CD4-positive, alpha-beta T cell treated with Interleukin-15 for 1 hour (primary cell): ENCODE measurements around the gene SHROOM3.
"Not testable (repeated sequence)": the region's sequence is repeated elsewhere in the genome, so short reads cannot be mapped to it uniquely, and the experiment has no call there.

Experiments used
- DNase-seq: peaks from one replicate; pipeline ENCODE4 v3.0.0-alpha.2; 2020

The SHROOM3 gene

GRCh38 chr4:76597423-76597979 lies 162.5 kb downstream of the SHROOM3 start:
- no peak for DNase-seq

- no peak for DNase-seq
Observed at GRCh38 chr4:76600447-76600846, 165.4 kb downstream of the SHROOM3 start.

- DNase-seq: no peak
Observed at GRCh38 chr4:76601791-76602190, 166.8 kb downstream of the SHROOM3 start.

GRCh38 chr4:76605099-76605563 lies 170.1 kb downstream of the SHROOM3 start:
- no peak for DNase-seq

- DNase-seq: no peak
Observed at GRCh38 chr4:76606645-76607265, 171.7 kb downstream of the SHROOM3 start.

- no peak for DNase-seq
Observed at GRCh38 chr4:76607266-76607799, 172.3 kb downstream of the SHROOM3 start.

- no peak for DNase-seq
Observed at GRCh38 chr4:76607846-76608245, 172.8 kb downstream of the SHROOM3 start.

GRCh38 chr4:76608549-76608948 lies 173.5 kb downstream of the SHROOM3 start:
- not testable (repeated sequence) for DNase-seq

GRCh38 chr4:76610751-76611547 lies 175.9 kb downstream of the SHROOM3 start:
- no peak for DNase-seq

GRCh38 chr4:76611616-76612207 lies 176.7 kb downstream of the SHROOM3 start:
- DNase-seq: no peak

- DNase-seq: no peak
Observed at GRCh38 chr4:76614589-76614988, 179.6 kb downstream of the SHROOM3 start.

GRCh38 chr4:76615999-76616398 lies 181.0 kb downstream of the SHROOM3 start:
- DNase-seq: no peak

- DNase-seq: no peak
Observed at GRCh38 chr4:76616526-76616925, 181.5 kb downstream of the SHROOM3 start.

GRCh38 chr4:76620723-76621468 lies 185.9 kb downstream of the SHROOM3 start:
- DNase-seq: no peak

- DNase-seq: no peak
Observed at GRCh38 chr4:76622126-76622525, 187.1 kb downstream of the SHROOM3 start.

GRCh38 chr4:76622717-76623116 lies 187.7 kb downstream of the SHROOM3 start:
- DNase-seq: no peak

- no peak for DNase-seq
Observed at GRCh38 chr4:76623217-76624045, 188.4 kb downstream of the SHROOM3 start.

GRCh38 chr4:76624241-76624681 lies 189.2 kb downstream of the SHROOM3 start:
- no peak for DNase-seq

- no peak for DNase-seq
Observed at GRCh38 chr4:76624931-76625715, 190.1 kb downstream of the SHROOM3 start.

- DNase-seq: no peak
Observed at GRCh38 chr4:76626686-76627465, 191.8 kb downstream of the SHROOM3 start.
